Globus pallidus (tissue), 1 donor: ENCODE results near the gene FERMT3.

Source experiments
- DNase-seq: peaks from one replicate; pipeline ENCODE4 v3.0.0-alpha.2; 2015; ENCODE audit warnings: low spot score

Gene FERMT3

GRCh38 chr11:64186492-64187165 lies 19.9 kb upstream of the FERMT3 start:
- DNase-seq = peak; percentile 52

DNA sequence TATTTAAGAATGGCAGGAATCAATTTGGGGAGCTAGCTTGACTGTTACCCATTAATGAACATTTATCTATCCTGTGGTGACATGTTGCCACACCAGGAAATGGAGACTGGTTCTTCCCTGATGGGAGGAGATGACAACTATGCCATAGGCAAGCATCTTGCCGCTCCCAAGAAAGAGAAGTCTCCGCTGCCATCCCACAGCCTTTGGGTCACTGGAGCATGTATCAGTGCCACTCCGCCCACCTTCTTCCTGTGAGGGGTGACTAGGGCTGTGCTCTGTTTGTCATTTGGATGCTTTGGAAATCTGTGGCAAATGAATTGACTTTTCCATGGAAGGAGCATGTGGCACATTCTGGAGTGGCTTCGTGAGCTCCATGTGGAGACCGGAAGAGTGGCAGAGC lies 14.1 kb upstream of the FERMT3 start:
- no peak for DNase-seq

GRCh38 chr11:64196626-64197025 lies 9.9 kb upstream of the FERMT3 start:
- DNase-seq = no peak

DNA sequence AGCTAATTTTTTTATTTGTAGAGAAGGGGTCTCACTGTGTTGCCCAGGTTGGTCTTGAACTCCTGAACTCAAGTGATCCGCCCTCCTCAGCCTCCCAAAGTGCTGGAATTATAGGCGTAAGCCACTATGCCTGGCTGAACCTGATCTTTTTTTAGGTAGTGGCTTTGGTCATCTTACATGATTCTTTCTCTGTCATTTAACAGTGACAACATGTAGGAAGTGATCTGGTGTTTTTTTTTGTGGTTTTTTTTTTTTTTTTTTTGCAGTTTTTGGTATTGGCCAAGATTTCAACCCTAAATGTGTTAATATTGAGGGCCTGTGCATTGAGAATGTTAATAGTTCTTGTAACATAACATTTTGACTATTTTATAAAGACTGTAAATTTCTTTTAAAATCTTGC lies 8.0 kb upstream of the FERMT3 start:
- no peak for DNase-seq

GRCh38 chr11:64201543-64201942 lies 5.0 kb upstream of the FERMT3 start:
- DNase-seq = no peak

DNA sequence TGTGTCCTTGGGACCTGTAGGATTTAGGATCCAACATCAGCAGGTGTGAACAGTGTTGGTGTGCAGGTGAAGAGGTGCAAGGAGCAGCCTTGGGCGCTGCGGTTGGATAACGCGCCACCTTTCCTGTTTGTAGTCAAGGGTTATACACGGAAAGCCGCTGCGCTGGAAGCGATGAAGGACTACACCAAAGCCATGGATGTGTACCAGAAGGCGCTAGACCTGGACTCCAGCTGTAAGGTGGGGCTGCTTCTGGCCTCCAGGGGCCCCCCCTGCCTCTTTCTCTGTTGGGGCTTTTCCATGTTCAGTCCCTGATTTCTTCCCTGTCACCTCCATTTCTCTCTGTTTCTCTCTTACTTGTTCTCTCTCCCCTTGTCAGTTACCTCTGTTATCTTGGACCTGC lies 3.5 kb upstream of the FERMT3 start:
- DNase-seq = no peak

DNA sequence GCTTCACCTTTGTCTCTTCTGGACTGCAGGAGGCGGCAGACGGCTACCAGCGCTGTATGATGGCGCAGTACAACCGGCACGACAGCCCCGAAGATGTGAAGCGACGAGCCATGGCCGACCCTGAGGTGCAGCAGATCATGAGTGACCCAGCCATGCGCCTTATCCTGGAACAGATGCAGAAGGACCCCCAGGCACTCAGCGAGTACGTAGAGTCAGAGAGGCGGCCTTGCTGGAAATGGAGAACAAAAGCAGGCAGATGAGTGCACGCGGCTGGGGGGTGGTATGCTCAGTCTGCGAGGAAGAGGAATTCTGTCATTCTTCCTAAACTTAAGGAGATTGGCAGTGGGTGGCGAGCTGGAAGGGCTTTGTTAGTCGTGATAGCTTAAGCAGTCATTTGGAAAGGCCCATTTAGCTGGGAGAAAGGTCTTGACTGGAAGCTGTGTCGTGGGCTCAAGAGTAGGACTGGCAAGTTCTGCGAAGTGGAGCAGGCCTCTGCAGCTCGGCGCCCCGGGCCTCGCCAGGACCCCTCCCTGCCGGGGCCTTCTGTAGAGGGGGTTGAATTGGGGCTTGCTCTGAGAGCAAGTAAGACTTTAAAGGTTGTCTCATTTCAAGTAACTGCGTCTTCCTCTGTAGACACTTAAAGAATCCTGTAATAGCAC lies 3.0 kb upstream of the FERMT3 start:
- no peak for DNase-seq

DNA sequence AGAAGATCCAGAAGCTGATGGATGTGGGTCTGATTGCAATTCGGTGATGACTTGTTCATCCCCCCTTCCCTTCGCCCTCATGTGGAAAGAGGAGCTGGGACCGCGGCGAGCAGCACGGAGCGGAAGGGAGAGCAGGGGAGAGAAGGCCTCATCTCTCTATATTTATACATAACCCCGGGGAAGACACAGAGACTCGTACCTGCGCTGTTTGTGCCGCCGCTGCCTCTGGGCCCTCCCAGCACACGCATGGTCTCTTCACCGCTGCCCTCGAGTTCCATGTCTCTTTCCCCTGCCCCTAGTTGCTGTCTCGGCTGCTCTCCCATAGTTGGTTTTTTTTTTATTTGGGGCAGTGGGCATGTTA lies 2.5 kb upstream of the FERMT3 start:
- DNase-seq = no peak

DNA sequence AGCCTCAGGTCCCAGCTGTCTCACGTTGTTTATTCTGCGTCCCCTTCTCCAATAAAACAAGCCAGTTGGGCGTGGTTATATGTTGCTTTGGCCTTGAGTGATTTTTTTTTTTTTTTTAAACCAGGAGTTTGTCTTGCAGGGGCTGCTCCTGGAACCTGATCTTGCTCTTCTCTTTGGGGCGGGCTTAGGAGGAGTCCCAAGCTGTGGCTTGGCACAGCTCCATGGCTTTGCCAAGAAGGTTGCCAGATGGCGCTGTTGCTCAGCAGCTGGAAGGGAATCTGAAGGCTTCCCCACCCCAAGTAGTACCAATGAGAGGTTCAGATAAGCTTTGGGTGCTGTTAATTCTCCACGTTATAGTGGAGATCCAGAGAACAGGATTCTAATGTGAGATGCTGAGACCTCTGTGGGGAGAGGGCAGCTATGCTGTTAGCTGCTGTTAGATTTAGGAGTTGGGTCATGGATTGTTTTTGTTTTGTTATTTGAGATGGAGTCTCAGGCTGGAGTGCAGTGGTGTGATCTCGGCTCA lies 2.0 kb upstream of the FERMT3 start:
- peak; percentile 84 for DNase-seq

DNA sequence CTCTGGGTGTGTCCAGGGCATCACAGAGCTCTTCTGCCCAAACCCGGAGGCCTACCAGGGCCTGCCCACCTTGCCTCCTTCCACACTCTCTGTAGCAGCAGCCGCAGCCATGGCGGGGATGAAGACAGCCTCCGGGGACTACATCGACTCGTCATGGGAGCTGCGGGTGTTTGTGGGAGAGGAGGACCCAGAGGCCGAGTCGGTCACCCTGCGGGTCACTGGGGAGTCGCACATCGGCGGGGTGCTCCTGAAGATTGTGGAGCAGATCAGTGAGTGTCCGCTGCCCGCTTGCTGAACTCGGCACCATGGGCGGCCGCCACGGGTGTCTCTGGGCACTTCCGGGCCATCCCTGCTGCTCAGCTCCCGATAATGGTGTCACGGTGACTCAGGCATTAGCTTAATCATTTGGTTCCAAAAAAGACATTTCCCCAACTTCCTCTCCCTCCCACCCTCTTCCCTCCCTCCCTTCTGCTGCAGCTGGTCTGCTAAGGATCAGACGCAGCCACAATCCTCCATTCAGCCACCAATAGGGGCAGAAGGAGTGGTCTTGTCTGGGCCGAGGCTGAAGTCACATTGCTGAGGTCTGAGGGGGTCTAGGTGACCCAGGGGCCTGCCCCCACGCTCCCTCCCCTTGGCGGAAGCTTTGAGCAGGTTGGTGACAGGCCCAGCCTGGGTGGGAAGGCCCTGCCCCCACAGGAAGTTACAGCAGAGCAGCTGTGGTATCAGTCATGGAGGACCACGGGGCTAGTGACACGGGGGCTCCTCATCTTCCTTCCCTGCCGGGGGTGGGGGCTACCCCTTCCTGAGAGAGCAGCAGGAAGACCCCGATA lies 950 bp downstream of the FERMT3 start:
- DNase-seq = no peak

- DNase-seq = no peak
Measured at GRCh38 chr11:64208086-64208795, 1.7 kb downstream of the FERMT3 start.

- no peak for DNase-seq
Measured at GRCh38 chr11:64208796-64209562, 2.5 kb downstream of the FERMT3 start.

- DNase-seq = no peak
Measured at GRCh38 chr11:64209563-64209843, 3.0 kb downstream of the FERMT3 start.

GRCh38 chr11:64210301-64211020 lies 3.9 kb downstream of the FERMT3 start:
- DNase-seq = no peak

DNA sequence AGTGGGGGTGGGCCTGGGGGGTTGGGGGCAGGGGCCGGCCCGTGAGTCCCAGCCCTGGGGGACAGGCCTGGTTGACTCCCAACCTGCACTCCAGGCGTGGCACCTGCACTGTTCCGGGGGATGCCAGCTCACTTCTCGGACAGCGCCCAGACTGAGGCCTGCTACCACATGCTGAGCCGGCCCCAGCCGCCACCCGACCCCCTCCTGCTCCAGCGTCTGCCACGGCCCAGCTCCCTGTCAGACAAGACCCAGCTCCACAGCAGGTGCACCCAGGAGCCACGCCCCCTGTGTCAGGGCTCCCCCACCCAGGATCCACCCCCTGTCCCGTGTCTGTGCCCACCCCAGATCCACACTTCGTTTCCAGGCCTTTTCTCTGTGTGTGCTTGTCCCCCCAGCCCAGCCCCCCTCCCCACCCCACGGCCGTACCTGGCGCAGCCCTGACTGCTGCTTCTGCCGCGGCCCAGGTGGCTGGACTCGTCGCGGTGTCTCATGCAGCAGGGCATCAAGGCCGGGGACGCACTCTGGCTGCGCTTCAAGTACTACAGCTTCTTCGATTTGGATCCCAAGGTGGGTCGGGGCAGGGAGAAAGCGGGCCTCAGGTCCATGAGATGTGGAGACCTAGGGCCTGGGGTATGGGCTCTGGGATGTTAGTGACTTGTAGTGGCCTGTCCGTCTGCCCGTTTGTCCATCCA lies 4.8 kb downstream of the FERMT3 start:
- DNase-seq = no peak

GRCh38 chr11:64216879-64217278 lies 10.4 kb downstream of the FERMT3 start:
- DNase-seq = no peak

- no peak for DNase-seq
Measured at GRCh38 chr11:64218628-64219353, 12.3 kb downstream of the FERMT3 start.

GRCh38 chr11:64219354-64219684 lies 12.8 kb downstream of the FERMT3 start:
- no peak for DNase-seq

GRCh38 chr11:64219755-64220154 lies 13.2 kb downstream of the FERMT3 start:
- no peak for DNase-seq

- no peak for DNase-seq
Measured at GRCh38 chr11:64220271-64220670, 13.8 kb downstream of the FERMT3 start.
